Activated CD4-positive, alpha-beta T cell treated with anti-CD3 and anti-CD28 coated beads, Interleukin-10, Interleukin-2, amounts not matched to agents 100 ng/mL and 50 ng/mL, durations not matched to agents 16 hours and 8 hours (primary cell): ENCODE results near the gene HSPA1B.
"Not testable (repeated sequence)": the region's sequence is repeated elsewhere in the genome, so short reads cannot be mapped to it uniquely, and the experiment has no call there.

Source experiments
- DNase-seq: peaks from one replicate; pipeline ENCODE4 v3.0.0-alpha.2; 2020

Gene HSPA1B

DNA sequence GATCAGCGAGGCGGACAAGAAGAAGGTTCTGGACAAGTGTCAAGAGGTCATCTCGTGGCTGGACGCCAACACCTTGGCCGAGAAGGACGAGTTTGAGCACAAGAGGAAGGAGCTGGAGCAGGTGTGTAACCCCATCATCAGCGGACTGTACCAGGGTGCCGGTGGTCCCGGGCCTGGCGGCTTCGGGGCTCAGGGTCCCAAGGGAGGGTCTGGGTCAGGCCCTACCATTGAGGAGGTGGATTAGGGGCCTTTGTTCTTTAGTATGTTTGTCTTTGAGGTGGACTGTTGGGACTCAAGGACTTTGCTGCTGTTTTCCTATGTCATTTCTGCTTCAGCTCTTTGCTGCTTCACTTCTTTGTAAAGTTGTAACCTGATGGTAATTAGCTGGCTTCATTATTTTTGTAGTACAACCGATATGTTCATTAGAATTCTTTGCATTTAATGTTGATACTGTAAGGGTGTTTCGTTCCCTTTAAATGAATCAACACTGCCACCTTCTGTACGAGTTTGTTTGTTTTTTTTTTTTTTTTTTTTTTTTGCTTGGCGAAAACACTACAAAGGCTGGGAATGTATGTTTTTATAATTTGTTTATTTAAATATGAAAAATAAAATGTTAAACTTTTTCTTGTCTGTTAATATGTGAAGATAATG is 2.2 kb downstream of the HSPA1B start:
- DNase-seq, result peak; percentile 42

DNA sequence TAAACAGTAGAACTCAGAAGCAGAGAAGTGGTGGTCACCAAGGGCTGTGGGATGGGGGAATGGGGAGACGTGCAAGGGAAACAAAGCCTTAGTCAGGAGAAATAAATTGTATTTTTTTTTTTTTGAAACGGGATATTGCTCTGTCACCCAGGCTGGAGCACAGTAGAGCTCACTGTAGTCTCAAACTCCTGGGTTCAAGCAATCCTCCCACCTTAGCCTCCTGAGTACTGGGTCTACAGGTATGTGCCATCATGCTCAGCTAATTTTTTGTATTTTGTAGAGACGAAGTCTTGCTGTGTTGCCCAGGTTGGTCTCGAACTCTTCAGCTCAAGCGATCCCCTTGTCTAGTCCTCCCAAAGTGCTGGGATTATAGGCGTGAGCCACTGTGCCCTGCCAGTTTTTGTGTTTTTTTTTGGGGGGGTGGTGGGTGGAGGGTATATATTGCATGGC is 3.4 kb downstream of the HSPA1B start:
- DNase-seq, result no peak

DNA sequence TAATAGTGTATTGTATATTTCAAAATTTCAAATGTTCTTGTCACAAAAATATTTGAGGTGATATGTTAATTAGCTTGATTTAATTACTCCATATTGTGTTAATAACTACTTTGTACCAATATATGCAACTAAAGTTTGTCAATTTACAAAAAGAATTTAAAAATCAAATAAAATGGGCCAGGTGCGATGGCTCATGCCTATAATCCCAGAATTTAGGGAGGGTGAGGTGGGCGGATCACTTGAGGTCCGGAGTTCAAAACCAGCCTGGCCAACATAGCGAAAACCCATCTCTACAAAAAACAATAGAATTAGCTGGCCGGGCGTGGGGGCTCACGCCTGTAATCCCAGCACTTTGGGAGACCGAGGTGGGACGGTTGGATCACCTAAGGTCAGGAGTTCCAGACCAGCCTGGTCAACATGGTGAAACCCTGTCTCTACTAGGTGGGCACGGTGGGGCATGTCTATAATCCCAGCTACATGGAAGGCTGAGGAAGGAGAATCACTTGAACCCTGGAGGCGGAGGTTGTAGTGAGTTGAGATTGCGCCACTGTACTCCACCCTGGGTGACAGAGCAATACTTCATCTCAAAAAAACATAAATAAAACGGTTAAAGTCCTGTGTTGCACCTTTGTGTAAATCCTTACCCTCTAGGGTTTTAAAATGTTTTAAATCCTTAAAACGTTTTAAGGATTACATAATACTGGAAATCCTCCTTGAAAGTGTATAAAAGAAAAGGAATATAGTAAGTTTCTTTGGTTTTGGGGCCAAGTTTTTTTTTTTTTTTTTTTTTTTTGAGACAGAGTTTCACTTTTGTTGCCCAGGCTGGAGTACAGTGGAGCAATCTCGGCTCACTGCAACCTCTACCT is 4.0 kb downstream of the HSPA1B start:
- no peak for DNase-seq

DNA sequence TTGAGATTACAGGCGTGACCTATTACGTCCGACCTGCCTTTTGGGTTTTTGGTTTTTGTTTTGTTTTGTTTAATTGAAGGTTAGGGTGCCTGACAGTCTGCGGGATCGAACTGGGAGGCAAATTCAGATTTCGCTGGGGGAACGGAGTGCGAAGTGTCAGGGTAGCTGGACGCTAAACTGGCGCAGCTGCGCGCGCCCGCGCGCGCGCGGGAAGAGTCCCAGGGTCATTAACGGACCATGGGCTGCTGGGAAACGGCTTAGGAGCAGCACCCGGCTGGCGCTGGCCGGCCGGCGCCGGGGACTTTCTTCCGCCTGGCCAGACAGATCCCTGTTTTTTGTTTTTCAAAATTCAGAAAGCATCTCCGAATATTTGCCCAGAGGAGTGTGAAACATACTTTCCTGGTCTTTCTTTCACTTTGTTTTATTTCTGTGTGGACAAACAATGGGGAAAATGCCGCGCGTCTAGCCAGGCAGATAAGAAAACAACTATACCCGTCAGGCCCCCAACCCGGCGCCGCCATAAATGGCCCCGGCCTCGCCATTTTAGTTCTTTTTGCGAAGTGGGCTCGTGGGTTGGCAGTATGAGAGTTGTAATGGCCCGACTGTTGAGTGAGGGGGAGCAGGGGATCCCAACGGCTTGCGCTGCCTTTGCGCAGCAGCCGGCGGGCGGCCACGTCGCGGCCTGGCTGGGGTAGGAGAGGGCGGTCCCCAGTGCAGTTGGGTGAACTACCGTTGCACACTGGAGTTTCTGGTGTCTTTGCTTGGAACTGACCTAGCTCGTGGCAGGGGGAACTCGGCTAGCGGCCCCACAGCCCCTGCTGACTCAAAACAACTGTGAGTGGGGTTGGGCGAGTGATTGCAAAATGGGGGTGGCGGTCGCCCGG is 7.1 kb downstream of the HSPA1B start:
- peak; percentile 90 for DNase-seq

DNA sequence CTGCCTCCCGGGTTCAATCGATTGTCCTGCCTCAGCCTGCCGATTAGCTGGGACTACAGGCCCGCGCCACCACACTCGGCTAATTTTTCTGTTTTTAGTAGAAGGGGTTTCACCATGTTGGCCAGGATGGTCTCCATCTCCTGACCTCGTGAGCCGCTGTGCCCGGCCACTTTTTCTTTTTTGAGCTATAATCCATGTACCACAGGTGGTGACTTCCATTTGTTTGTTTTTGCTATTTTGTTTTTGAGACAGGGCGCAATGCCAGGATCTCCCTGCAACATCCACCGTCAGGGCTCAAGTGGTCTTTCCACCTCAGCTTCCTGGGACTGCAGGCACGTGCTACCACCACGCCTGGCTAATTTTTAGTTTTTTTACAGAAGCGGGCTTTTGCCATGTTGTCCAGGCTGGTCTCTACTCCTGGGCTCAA is 8.5 kb downstream of the HSPA1B start:
- no peak for DNase-seq

DNA sequence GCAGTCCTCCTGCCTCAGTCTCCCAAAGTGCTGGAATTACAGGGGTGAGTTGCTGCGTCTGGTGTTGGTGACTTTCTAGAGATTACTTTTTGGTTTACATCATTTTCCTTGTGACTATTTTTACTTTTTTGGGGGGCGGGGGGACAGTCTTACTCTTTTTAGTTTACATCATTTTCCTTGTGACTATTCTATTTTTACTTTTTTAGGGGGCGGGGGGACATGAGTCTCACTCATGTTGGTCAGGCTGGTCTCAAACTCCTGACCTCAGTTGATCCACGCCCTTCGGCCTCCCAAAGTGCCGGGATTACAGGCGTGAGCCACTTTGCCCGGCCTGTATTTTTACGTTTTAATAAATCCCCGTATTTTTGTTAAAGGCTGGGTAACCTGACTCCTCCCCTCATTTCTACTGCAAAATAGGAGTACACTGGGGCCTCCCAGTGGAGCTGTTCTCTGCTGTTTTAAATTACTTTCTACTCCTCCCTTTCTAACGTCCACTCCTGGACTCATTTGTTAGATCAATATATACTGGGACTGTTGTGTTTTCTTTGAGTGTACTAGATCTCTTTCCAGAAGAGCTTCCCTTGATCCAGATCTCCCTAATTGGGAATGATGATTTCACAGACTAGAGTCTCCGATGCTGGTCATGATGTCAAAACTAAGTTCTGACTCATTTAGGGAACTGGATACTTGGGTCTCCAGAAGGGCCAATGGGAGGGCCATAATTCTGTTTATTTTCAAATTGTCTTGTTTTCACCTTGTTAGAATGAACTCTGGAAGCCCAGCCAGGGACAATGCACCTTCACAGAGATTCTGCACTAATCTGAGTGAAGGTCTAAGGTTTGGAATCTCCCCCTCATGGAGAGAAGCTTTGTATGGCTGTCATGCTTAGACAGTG is 9.2 kb downstream of the HSPA1B start:
- DNase-seq, result no peak

DNA sequence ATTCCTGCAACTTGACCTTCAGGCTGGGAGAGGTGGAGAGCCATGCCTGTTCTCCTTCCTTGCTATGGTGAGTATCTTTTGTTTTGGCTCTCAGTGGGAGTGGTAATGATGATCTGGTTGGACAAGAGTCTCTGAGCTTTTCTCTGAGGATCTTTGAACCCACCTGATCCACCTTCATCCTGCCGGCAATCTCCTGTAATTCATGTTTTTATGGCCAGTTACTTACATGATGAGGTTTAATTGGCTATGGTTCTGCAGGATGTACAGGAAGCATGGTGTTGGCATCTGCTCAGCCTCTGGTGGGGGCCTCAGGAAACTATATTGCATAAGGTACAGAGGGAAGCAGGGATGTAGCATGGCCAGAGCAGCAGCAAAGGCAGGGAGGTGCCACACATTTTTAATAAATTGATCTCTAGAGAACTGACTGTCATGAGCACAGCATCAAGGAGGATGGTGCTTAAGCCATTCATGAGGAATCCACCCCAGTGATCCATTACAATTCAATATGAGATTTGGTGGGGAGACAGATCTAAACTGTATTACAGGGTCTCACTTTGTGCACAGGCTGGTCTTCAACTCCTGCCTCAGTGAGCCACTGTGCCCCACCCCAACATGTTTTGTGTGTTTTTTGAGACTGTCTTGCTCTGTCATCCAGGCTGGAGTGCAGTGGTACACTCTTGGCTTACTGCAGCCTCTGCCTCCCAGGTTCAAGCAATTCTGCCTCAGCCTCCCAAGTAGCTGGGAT is 10.0 kb downstream of the HSPA1B start:
- DNase-seq, result peak; percentile 39

DNA sequence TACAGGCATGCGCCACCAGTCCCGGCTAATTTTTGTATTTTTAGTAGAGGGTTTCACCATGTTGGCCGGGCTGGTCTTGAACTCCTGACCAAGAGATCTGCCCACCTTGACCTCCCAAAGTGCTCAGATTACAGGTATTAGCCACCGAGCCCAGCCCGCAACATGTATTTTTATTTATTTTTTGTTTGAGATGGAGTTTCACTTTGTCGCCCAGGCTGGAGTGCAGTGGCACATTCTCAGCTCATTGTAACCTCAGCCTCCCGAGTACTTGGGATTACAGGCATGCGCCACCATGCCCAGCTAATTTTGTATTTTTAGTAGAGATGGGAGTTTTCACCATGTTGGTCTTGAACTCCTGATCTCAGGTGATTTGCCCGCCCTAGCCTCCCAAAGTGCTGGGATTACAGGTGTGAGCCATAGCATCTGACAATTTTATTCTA is 10.6 kb downstream of the HSPA1B start:
- not testable (repeated sequence) for DNase-seq

DNA sequence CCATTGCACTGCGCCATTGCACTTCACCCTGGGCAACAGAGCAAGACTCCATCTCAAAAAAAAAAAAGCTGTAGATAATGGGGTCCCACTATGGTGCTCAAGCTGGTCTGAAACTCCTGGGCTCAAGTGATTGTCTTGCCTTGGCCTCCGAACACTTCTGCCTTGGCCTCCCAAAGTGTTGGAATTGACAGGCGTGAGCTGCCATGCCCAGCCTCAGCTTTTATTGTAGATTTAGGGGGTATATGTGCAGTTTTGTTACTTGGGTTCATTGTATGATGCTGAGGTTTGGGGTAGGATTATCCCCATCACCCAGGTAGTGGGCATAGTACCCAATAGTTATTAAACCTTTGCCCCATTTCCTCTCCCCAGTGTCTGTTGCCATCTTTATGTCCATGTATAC is 11.4 kb downstream of the HSPA1B start:
- no peak for DNase-seq

DNA sequence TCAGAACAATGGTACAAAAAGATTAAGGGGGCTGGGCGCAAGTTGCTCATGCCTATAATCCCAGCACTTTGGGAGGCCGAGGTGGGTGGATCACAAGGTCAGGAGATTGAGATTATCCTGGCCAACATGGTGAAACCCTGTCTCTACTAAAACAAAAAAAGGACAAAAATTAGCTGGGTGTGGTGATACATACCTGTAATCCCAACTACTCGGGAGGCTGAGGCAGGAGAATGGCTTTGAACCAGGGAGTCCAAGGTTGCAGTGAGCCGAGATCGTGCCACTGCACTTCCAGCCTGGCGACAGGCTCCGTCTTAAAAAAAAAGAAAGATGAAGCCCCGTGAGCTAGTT is 12.2 kb downstream of the HSPA1B start:
- DNase-seq, result not testable (repeated sequence)

DNA sequence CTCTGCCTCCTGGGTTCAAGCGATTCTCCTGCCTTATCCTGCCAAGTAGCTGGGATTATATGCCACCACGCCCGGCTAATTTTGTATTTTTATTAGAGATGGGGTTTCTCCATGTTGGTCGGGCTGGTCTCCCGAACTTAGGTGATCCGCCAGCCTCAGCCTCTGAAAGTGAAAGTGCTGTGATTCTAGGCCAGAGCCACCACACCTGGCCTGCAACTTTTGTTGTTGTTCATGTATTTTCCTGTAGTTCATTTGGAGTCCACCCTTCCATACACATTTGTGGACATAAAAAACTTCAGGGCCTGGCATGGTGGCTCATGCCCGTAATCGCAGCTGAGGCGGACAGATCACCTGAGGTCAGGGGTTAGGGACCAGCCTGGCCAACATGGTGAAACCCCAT is 14.5 kb downstream of the HSPA1B start:
- no peak for DNase-seq

DNA sequence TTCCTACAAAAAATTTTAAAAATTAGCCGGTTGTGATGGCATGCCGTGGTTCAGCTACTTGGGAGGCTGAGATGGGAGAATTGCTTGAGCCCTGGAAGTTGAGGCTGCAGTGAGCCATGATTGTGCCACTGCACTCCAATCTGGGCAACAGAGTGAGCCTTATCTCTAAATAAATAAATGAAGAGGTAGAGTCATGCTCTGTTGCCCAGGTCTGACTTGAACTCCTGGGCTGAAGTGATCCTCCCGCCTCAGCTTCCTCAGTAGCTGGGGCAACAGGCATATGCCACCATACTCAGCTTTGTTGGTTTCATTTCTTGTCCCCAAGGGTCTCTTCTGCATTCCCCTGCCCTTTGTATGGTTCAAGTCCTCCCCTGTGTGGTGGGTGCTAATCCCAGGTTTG is 17.0 kb downstream of the HSPA1B start:
- DNase-seq, result no peak

DNA sequence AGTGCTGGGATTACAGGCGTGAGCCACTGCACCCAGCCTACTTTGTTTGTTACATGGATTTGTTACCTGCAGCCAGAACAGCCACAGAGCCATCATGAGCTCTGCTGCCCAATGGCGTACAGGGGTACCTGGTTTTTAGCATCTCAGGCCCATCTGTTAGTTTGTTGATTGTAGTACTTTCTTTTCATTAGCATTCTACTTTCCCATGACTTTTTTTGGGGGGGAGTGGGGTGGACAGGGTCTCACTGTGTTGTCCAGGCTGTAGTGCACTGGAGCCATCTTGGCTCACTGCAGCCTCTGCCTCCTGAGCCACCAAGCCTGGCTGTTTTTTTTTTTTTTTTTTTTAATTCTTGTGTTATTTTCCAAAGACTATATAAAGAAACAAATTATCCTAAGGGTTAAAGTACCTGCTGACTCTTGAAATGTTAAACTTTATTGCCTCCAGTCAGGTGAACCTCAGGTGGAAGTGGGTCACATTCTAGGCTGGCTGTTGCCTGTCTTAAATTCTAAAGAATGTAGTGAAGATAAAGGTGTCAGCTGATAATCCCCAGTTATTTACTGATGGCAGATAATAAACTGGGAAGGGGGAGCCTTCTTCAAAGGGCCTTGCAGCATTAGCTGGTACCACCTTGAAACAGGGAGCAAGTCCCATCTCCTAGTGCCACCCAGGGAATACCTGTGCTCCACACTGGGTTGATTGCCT is 19.9 kb downstream of the HSPA1B start:
- no peak for DNase-seq

DNA sequence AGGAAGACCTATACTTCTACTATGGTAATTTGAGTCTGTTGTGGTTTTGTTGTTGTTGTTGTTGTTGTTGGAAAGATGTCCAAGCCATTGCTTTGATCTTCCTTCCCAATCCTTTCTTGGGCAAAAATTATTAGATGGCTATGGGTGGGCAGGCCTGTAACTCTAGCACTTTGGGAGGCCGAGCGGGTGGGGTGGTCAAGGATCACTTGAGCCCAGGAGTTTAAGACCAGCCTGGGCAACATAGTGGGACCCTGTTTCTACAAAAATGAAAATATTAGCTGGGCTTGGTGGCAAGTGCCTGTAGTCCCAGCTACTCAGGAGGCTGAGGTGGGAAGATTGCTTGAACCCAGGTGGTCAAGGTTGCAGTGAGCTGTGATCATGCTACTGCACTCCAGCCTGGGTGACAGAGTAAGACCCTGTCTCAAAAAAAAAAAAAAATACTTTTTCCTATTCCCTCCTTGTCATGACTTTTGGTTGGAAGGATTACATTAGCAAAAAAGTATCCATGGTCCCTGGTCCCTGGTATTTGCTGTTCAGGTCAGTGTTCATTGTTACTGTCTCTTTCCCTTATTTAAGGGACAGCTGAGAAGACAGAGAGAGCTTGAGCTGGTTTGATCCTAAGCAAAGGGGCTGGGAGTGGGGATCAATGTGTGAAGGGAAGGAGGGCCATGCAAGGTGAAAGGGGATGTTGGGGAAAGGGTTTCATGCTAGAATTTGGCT is 23.4 kb downstream of the HSPA1B start:
- no peak for DNase-seq

DNA sequence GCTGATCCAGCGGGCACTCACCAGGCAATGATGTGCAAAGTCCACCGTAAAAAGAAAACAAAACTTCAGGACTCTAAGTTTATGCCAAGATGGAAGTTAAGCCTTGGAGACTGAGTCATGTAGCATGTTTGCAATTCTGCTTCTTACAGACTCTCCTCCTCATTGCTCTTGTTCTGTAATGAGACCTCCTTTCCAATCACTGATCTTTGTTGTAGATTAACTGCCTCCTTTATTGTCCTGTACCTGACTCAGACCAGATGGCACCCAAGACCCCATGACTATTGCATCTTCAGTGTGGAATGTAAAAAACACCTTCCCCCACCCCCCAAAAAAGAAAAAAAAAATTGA is 23.9 kb downstream of the HSPA1B start:
- DNase-seq, result no peak

DNA sequence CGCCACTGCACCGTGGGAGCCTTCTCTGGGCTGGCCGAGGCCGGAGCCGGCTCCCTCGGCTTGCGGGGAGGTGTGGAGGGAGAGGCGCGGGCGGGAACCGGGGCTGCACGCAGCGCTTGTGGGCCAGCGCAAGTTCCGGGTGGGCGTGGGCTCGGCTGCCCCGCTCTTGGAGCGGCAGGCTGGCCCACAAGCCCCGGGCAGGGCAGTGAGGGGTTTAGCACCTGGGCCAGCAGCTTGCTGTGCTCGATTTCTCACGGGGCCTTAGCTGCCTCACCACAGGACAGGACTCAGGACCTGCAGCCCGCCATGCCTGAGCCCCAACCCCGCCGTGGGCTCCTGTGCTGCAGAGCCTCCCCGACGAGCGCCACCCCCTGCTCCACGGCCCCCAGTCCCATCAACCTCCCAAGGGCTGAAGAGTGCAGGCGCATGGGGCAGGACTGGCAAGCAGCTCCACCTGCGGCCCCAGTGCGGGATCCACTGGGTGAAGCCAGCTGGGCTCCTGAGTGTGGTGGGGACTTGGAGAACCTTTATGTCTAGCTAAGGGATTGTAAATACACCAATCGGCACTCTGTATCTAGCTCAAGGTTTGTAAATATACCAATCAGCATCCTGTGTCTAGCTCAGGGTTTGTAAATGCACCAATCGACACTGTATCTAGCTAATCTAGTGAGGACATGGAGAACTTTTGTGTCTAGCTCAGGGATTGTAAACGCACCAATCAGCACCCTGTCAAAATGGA is 24.6 kb downstream of the HSPA1B start:
- not testable (repeated sequence) for DNase-seq

DNA sequence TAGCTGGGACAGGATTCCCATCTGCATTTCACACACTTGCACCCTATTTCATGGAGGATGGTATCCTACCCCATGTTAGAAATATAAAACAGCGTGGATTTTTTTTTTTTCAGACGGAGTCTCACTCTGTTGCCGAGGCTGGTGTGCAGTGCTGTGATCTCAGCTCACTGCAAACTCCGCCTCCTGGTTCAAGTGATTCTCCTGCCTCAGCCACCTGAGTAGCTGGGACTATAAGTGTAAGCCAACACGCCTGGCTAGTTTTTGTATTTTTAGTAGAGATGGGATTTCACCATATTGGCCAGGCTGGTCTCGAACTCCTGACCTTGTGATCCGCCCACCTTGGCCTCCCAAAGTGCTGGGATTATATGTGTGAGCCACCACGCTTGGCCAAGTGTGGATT is 30.2 kb downstream of the HSPA1B start:
- not testable (repeated sequence) for DNase-seq

DNA sequence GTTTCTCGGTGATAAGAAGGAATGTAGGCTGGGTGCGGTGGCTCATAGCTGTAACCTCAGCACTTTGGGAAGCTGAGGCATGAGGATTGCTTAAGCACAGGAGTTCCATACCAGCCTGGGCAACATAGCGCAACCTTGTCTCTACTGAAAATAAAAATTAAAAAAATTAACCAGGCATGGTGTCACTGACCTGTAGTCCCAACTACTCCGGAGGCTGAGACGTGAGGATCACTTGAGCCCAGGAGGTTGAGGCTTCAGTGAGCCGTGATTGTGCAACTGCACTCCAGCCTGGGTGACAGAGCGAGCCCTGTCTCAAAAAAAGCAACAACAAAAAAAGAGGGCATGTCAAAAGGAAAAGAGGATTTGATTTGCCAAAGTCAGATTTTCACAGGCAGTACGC is 31.2 kb downstream of the HSPA1B start:
- no peak for DNase-seq

DNA sequence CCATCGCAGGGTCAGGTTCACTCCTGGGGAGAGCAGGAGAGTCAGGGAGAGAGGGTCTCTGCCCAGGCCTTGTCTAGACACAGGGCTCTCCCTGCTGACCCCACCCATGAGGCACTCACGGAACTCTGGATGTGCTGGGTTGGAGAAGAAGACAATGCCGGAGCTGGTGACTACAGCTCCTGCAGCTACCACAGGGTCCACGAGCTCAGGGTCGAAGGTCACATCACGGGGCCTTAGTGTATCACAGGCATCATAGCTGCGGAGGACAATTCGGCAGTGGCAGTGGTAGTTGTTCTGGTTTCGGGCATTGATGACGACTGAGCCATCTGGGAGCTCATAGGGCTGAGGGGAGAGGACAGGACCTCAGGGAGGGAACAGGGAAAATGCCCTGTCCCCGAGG is 32.4 kb downstream of the HSPA1B start:
- DNase-seq, result no peak

DNA sequence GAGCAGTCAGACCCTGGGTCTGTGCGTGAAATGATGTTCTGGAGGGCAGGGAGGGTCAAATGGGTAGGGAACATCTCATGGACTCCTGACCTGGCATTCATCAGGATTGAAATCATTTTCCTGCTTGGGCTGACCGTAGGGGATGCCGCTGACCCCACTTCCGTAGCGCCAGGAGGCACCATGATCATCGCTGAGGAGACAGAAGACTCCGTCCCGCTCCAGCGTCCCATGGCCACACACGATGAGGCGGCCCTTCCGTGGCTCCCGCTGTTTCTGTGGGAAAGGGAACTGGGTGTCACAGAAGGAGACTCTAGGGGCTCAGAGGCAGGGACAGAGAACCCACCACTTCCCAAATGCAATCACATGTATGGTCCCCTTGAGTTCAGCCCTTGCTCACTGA is 32.8 kb downstream of the HSPA1B start:
- DNase-seq, result no peak
